ENCODE measurements around the gene ITPKC.

Gene ITPKC

GRCh38 chr19:40721140-40721486, 4.2 kb downstream of the ITPKC start:
- WGBS (ENCODE audit: extremely low coverage, insufficient coverage, insufficient read length) = no CpG with 5 or more reads among the region's 6 CpGs
- Histone ChIP-seq H3K14ac (ENCODE audit: low read length) (no peak overlapping the region), H3K27me3 (ENCODE audit: insufficient read depth, low read length) (no peaks in the 10 kb centered on the region), H4K91ac (ENCODE audit: low read depth, low read length) (no peak overlapping the region), H4K12ac (ENCODE audit: low read depth, low read length) (no peak overlapping the region), H3K27ac (ENCODE audit: low read depth, low read length) (no peak overlapping the region), H3K18ac (ENCODE audit: low read length) (no peak overlapping the region), H3K9ac (ENCODE audit: low read length) (no peak overlapping the region), H3K4ac (ENCODE audit: low read depth, low read length) (peak overlapping the region; percentile 95), H2AFZ (ENCODE audit: insufficient read depth, low read length, poor library complexity) (no peak overlapping the region), H2AK5ac (ENCODE audit: low read length) (no peak overlapping the region), H2BK120ac (ENCODE audit: insufficient read depth, low read length, poor library complexity) (no peak overlapping the region), H4K8ac (ENCODE audit: low read depth, low read length) (no peak overlapping the region), H3K36me3 (ENCODE audit: control insufficient read depth in 1 of 2, insufficient read depth in 2 of 2, low read length in 2 of 2) (peaks cover 26 to 32% of the 10 kb centered on the region in 2 experiments), H3K9me3 (ENCODE audit: insufficient read depth, low read depth, low read length) (no peaks in the 10 kb centered on the region), H3K4me2 (ENCODE audit: low read length) (no peak overlapping the region), H3K4me1 (ENCODE audit: control insufficient read depth in 1 of 2, insufficient read depth in 2 of 2, low read length in 2 of 2) (peaks cover 5 to 7% of the 10 kb centered on the region in 2 experiments), H2BK12ac (ENCODE audit: low read length) (no peak overlapping the region), H3K79me1 (ENCODE audit: low read length) (peaks cover 29% of the 10 kb centered on the region), H3K23ac (ENCODE audit: low read length) (no peak overlapping the region), H3K79me2 (ENCODE audit: control insufficient read depth, insufficient read depth, low read length, poor library complexity) (peaks cover 29% of the 10 kb centered on the region), H3K4me3 (ENCODE audit: low read depth, low read length) (no peak overlapping the region), H2BK5ac (ENCODE audit: low read depth, low read length, poor library complexity) (no peak overlapping the region)
- no peak for DNase-seq

- no peak overlapping the region for H2AFZ ChIP-seq (ENCODE audit: insufficient read depth, low read length, poor library complexity)
- H2BK12ac ChIP-seq (ENCODE audit: low read length) = no peak overlapping the region
- H3K79me1 ChIP-seq (ENCODE audit: low read length) = peaks cover 22% of the 10 kb centered on the region
- peaks cover 34 to 37% of the 10 kb centered on the region in 2 experiments for H3K36me3 ChIP-seq (ENCODE audit: control insufficient read depth in 1 of 2, insufficient read depth in 2 of 2, low read length in 2 of 2)
- no peak overlapping the region for H3K27ac ChIP-seq (ENCODE audit: low read depth, low read length)
- no peak overlapping the region for H3K9ac ChIP-seq (ENCODE audit: low read length)
- H4K12ac ChIP-seq (ENCODE audit: low read depth, low read length) = no peak overlapping the region
- peaks cover 5 to 7% of the 10 kb centered on the region in 2 experiments for H3K4me1 ChIP-seq (ENCODE audit: control insufficient read depth in 1 of 2, insufficient read depth in 2 of 2, low read length in 2 of 2)
- H3K23ac ChIP-seq (ENCODE audit: low read length) = no peak overlapping the region
- H2AK5ac ChIP-seq (ENCODE audit: low read length) = no peak overlapping the region
- WGBS (ENCODE audit: extremely low coverage, insufficient coverage, insufficient read length) = no CpG with 5 or more reads among the region's 9 CpGs
- no peak for DNase-seq
- no peak overlapping the region for H3K18ac ChIP-seq (ENCODE audit: low read length)
- H2BK120ac ChIP-seq (ENCODE audit: insufficient read depth, low read length, poor library complexity) = no peak overlapping the region
- no peak overlapping the region for H3K4me2 ChIP-seq (ENCODE audit: low read length)
- H3K4ac ChIP-seq (ENCODE audit: low read depth, low read length) = peak overlapping the region; percentile 81
- no peak overlapping the region for H3K4me3 ChIP-seq (ENCODE audit: low read depth, low read length)
- H4K91ac ChIP-seq (ENCODE audit: low read depth, low read length) = no peak overlapping the region
- H4K8ac ChIP-seq (ENCODE audit: low read depth, low read length) = no peak overlapping the region
- H3K9me3 ChIP-seq (ENCODE audit: insufficient read depth, low read depth, low read length) = no peaks in the 10 kb centered on the region
- H3K14ac ChIP-seq (ENCODE audit: low read length) = no peak overlapping the region
- no peaks in the 10 kb centered on the region for H3K27me3 ChIP-seq (ENCODE audit: insufficient read depth, low read length)
- peaks cover 28% of the 10 kb centered on the region for H3K79me2 ChIP-seq (ENCODE audit: control insufficient read depth, insufficient read depth, low read length, poor library complexity)
- H2BK5ac ChIP-seq (ENCODE audit: low read depth, low read length, poor library complexity) = no peak overlapping the region
Observed at GRCh38 chr19:40721936-40722661, 5.2 kb downstream of the ITPKC start.

- Histone ChIP-seq H3K79me1 (ENCODE audit: low read length) (peaks cover 5% of the 10 kb centered on the region), H3K23ac (ENCODE audit: low read length) (no peak overlapping the region), H3K4ac (ENCODE audit: low read depth, low read length) (peak overlapping the region; percentile 0), H3K14ac (ENCODE audit: low read length) (no peak overlapping the region), H2AK5ac (ENCODE audit: low read length) (no peak overlapping the region), H2BK12ac (ENCODE audit: low read length) (no peak overlapping the region), H2BK120ac (ENCODE audit: insufficient read depth, low read length, poor library complexity) (no peak overlapping the region), H3K9ac (ENCODE audit: low read length) (no peak overlapping the region), H4K91ac (ENCODE audit: low read depth, low read length) (no peak overlapping the region), H2AFZ (ENCODE audit: insufficient read depth, low read length, poor library complexity) (no peak overlapping the region), H3K4me3 (ENCODE audit: low read depth, low read length) (no peak overlapping the region), H3K79me2 (ENCODE audit: control insufficient read depth, insufficient read depth, low read length, poor library complexity) (peaks cover 14% of the 10 kb centered on the region), H3K4me1 (ENCODE audit: control insufficient read depth in 1 of 2, insufficient read depth in 2 of 2, low read length in 2 of 2) (peaks cover 5 to 7% of the 10 kb centered on the region in 2 experiments), H3K27me3 (ENCODE audit: insufficient read depth, low read length) (no peaks in the 10 kb centered on the region), H2BK5ac (ENCODE audit: low read depth, low read length, poor library complexity) (no peak overlapping the region), H4K8ac (ENCODE audit: low read depth, low read length) (no peak overlapping the region), H3K18ac (ENCODE audit: low read length) (no peak overlapping the region), H3K27ac (ENCODE audit: low read depth, low read length) (no peak overlapping the region), H3K9me3 (ENCODE audit: insufficient read depth, low read depth, low read length) (no peaks in the 10 kb centered on the region), H4K12ac (ENCODE audit: low read depth, low read length) (no peak overlapping the region), H3K36me3 (ENCODE audit: control insufficient read depth in 1 of 2, insufficient read depth in 2 of 2, low read length in 2 of 2) (peaks cover 43 to 46% of the 10 kb centered on the region in 2 experiments), H3K4me2 (ENCODE audit: low read length) (no peak overlapping the region)
- WGBS (ENCODE audit: extremely low coverage, insufficient coverage, insufficient read length) = no CpG with 5 or more reads among the region's 5 CpGs
- DNase-seq = no peak
Observed at GRCh38 chr19:40723661-40724254, 6.8 kb downstream of the ITPKC start.

GRCh38 chr19:40724315-40724714, 7.4 kb downstream of the ITPKC start:
- no peak overlapping the region for H4K91ac ChIP-seq (ENCODE audit: low read depth, low read length)
- no peak for DNase-seq
- no peak overlapping the region for H3K14ac ChIP-seq (ENCODE audit: low read length)
- peaks cover 5 to 7% of the 10 kb centered on the region in 2 experiments for H3K4me1 ChIP-seq (ENCODE audit: control insufficient read depth in 1 of 2, insufficient read depth in 2 of 2, low read length in 2 of 2)
- H3K36me3 ChIP-seq (ENCODE audit: control insufficient read depth in 1 of 2, insufficient read depth in 2 of 2, low read length in 2 of 2) = peaks cover 48 to 51% of the 10 kb centered on the region in 2 experiments
- no peak overlapping the region for H3K9ac ChIP-seq (ENCODE audit: low read length)
- no peak overlapping the region for H2BK5ac ChIP-seq (ENCODE audit: low read depth, low read length, poor library complexity)
- no peak overlapping the region for H3K23ac ChIP-seq (ENCODE audit: low read length)
- no peak overlapping the region for H4K12ac ChIP-seq (ENCODE audit: low read depth, low read length)
- no peak overlapping the region for H2AK5ac ChIP-seq (ENCODE audit: low read length)
- no peaks in the 10 kb centered on the region for H3K27me3 ChIP-seq (ENCODE audit: insufficient read depth, low read length)
- no peak overlapping the region for H2BK12ac ChIP-seq (ENCODE audit: low read length)
- H3K4ac ChIP-seq (ENCODE audit: low read depth, low read length) = no peak overlapping the region
- no peak overlapping the region for H3K4me2 ChIP-seq (ENCODE audit: low read length)
- WGBS (ENCODE audit: extremely low coverage, insufficient coverage, insufficient read length) = no CpG with 5 or more reads among the region's 4 CpGs
- no peak overlapping the region for H2AFZ ChIP-seq (ENCODE audit: insufficient read depth, low read length, poor library complexity)
- H3K4me3 ChIP-seq (ENCODE audit: low read depth, low read length) = no peak overlapping the region
- H3K9me3 ChIP-seq (ENCODE audit: insufficient read depth, low read depth, low read length) = no peaks in the 10 kb centered on the region
- H3K27ac ChIP-seq (ENCODE audit: low read depth, low read length) = no peak overlapping the region
- no peak overlapping the region for H4K8ac ChIP-seq (ENCODE audit: low read depth, low read length)
- H3K79me1 ChIP-seq (ENCODE audit: low read length) = peaks cover 3% of the 10 kb centered on the region
- no peak overlapping the region for H3K18ac ChIP-seq (ENCODE audit: low read length)
- H2BK120ac ChIP-seq (ENCODE audit: insufficient read depth, low read length, poor library complexity) = no peak overlapping the region
- peaks cover 11% of the 10 kb centered on the region for H3K79me2 ChIP-seq (ENCODE audit: control insufficient read depth, insufficient read depth, low read length, poor library complexity)
